HG03135 (cell line): ENCODE data around the gene RSU1.
"Not testable (repeated sequence)": the region's sequence is repeated elsewhere in the genome, so short reads cannot be mapped to it uniquely, and the experiment has no call there.

ENCODE experiments used
- ATAC-seq: cut with Tn5 transposase; IDR thresholded peaks from one replicate; pipeline ENCODE4 v1.9.1; 2021; ENCODE audit warnings: mild to moderate bottlenecking, moderate library complexity; ENCODE audit not compliant: unreplicated experiment

The RSU1 gene

DNA sequence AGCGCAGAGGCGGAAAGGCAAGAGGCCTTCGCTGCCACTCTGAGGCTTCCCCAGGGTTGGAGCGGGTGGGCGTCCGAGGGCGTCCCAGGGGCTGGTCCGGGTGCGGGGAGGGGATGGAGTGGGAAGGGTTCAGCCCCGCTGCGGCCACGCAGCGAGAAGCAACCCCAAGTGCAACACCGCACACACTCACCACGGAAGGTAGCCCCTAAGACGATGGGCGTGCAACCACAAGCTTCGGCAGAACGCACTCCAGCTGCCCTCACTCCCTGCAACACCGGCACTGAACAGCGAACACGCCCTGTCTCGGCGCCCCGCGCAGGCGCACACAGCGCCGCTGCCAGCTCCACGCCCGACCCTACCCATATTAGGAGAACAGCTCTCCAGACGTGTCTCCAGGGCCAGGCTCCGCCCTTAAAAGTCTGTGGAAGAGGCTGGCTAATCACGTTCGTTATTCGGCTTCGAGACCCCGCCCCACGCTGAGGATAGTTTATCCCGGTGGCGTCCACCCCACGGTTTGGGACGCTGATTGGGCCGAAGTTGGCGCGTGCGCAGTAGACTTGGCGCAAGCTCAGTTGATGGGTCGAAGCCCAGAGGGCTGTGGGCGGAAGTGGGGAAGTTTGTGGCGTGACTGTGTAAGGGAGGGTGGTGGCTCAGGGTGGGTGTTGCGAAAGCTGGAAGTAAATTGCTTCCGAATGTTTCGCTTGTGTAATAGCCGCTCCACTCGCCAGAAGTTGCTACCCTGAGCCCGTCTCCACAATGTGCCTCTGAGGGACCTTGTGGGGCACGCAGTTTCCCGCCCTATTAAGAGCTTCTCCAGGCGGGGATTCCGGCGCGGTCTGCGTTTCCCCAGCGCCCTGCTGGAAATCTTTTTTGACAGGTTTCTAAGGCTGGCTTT lies at the start of gene RSU1:
Gene RSU1, minus strand, starts transcription at position 300 of the 895 bp plus-strand sequence. CDS start 343 bp downstream, outside the sequence.
- peak; percentile 99 for ATAC-seq

DNA sequence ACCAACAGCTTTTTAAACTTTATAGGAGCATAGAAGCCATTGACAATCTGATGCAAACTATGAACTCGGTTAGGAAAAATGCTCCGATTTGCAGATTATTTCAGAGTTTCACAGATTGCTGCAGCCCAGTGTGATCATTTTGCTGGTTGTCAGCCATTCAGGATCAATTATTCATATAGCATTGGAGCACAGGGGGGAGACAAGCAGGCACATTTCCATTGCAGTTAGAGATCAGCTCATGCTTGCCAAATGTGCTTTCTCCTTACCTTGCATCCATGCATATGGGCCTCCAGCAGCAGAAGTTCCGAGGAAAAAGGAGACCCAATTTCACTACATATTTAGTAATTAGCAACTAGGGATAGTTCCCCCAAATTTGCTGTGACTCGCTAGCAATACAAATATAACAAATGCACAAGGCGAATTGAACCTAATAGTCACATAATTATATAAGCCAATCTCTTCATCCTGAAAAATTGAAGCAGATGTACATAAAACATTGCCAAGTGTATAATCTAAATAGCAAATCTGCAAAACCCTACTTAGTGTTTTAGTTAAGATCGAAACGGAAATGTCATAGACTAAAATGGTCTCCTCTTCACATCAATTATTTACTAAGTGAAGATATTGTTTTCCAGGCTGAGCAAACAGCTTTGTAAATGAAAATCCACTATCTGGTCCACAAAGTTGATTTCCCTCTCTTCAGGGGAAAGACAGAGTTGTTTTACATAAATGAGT lies 49.5 kb upstream of the RSU1 start:
- ATAC-seq, result no peak

- ATAC-seq, result no peak
Observed at GRCh38 chr10:16865766-16866165, 48.5 kb upstream of the RSU1 start.

DNA sequence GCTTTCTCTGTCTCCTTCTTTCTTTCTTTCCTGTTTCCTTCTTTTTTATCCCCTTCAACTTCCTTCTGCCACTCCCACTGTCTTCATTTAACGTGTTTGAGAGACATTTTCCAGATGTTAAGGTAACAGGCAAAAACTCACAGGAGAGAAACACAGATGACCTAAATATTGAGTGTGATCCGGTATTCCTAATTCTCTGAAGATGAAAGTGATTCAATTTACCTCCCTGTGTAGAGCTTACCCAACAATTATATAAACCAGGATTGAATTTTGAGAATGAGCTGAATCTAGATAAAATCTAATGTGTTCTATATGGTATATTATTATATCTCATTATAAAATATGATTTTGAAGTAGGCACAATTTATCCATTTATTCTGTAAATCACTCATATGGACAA lies 46.5 kb upstream of the RSU1 start:
- no peak for ATAC-seq

DNA sequence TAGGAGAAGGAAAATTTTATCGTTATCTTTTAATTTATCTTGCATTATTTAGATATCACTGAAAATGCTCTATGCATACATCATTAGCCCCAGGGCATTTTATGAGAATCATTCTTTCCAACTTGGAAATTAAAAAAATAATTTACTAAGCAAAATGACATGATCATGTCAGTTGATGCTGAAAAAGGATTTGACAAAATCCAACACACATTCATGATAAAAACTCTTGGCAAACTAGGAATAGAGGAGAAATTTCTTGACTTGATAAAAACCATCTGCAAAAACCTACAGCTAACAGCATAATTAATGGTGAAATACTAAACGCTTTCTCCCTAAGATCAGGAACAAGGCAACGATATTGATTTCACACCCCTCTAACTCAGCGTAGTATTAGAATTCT lies 40.2 kb upstream of the RSU1 start:
- ATAC-seq, result no peak

- ATAC-seq, result no peak
Observed at GRCh38 chr10:16856567-16856966, 39.3 kb upstream of the RSU1 start.

GRCh38 chr10:16856092-16856491 lies 38.9 kb upstream of the RSU1 start:
- ATAC-seq, result no peak

GRCh38 chr10:16854623-16855022 lies 37.4 kb upstream of the RSU1 start:
- no peak for ATAC-seq

DNA sequence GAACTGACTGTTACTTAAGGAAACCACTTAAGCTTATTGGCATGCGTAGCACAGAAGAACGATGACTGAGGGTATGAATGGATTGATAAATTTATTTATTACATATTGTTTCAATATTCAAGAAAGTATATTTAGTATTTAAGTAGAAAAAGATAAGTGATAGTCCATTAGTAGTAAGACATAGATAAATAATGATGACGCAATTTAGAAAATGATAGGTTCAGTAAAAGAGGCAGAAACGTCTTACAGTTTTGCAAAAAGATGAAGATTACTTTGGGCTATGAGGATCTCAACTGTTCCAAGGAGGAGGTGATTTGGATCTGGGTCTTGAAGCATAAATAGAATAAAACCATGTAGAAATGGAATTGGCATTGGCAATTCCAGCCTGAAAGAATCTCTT lies 36.6 kb upstream of the RSU1 start:
- ATAC-seq, result no peak

GRCh38 chr10:16853201-16853600 lies 36.0 kb upstream of the RSU1 start:
- no peak for ATAC-seq

DNA sequence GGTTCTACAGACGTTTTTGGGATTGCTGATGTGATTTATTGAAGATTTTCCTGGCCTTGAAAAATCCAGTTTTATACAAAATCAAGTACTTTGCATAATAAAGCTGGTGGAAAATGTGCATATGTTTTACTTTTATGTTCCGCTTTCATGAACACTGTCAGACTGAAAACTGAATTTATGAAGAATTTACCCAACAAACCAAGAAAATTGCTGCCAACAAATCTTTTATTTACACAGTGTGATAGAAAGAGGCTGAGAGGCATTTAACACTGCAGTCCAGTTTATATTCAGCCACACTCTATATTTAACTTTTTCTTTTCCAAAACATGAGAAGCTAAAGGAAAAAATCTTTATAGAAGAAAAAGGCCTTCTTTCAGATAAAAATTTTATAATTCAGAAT lies 35.4 kb upstream of the RSU1 start:
- ATAC-seq, result no peak

GRCh38 chr10:16848562-16849154 lies 31.4 kb upstream of the RSU1 start:
- ATAC-seq, result no peak

- ATAC-seq, result no peak
Observed at GRCh38 chr10:16847644-16848043, 30.4 kb upstream of the RSU1 start.

- no peak for ATAC-seq
Observed at GRCh38 chr10:16845248-16845647, 28.0 kb upstream of the RSU1 start.

DNA sequence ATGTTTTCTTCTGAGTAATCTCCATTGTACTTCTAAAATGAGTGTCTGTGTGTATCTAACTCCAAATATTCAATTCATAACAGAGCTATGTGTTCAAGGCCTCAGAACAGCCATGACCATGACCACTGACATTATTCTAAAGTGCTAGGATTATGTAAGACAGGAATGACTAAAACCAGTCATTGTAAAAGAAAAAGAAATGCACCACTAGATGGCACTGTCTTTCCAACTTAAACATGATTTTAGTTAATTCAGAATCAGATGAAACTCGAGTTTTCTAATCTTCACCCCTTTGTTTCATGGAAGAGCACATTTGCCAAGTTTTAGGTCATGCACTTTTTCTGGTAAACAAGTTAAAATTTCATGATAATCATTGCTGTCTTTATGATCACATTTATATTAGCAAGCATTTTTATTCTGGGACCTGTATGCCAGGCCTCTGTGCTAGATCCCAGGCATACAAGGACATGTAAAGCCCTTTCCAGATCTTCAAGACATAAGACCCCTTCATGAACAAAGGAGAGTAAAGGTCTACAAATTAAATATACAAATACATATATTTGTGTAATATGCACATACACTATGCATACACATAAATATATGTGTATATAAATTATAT lies 26.1 kb upstream of the RSU1 start:
- ATAC-seq, result no peak

- no peak for ATAC-seq
Observed at GRCh38 chr10:16835228-16835627, 18.0 kb upstream of the RSU1 start.

DNA sequence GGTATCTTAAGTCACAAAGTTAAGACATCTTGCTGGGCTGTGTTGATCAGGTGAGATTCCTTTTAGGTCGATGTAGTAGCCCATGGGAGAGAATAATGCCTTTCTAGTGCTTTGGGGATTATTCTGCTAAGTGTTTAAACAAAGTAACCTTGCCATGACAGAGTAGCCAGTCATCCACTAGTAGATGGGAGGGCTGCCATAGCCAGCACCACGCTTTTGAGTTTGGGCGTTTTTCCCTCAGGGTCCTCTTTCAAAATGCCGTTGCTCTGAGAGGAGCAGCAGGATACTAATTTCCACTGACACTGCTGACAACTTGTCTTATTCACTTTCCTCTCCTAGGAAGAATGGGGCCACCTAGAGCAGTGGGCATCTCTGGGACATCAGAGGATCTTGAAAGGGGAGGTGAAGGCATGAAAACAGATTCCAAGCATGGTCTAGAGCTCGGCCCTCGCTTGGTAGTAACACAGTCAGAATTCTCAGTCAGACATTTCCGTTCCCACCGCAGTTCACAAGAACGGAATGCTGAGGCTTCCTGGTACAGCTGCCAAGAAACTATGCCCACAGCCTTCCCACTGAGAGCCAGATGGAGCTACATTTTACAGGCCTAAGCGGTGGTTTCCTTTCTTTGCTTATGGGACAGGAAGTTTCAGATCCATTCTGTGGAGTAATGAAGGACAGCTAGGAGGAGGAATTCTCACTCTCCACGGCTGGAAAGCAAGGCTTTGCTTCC lies 15.3 kb upstream of the RSU1 start:
- ATAC-seq, result no peak

- ATAC-seq, result no peak
Observed at GRCh38 chr10:16828701-16829175, 11.5 kb upstream of the RSU1 start.

GRCh38 chr10:16828114-16828568 lies 10.9 kb upstream of the RSU1 start:
- peak; percentile 77 for ATAC-seq

GRCh38 chr10:16827474-16827873 lies 10.2 kb upstream of the RSU1 start:
- not testable (repeated sequence) for ATAC-seq
